ENCODE results near the gene FAM83C. TPM values are rescaled to one million over a fixed set of nuclear protein-coding genes. Genes with fewer than 3 reads are reported as not detected.

The FAM83C gene
- polyA plus RNA-seq, 2 of the 4 experiments (the other 2 are of a cell fraction): not detected

DNA sequence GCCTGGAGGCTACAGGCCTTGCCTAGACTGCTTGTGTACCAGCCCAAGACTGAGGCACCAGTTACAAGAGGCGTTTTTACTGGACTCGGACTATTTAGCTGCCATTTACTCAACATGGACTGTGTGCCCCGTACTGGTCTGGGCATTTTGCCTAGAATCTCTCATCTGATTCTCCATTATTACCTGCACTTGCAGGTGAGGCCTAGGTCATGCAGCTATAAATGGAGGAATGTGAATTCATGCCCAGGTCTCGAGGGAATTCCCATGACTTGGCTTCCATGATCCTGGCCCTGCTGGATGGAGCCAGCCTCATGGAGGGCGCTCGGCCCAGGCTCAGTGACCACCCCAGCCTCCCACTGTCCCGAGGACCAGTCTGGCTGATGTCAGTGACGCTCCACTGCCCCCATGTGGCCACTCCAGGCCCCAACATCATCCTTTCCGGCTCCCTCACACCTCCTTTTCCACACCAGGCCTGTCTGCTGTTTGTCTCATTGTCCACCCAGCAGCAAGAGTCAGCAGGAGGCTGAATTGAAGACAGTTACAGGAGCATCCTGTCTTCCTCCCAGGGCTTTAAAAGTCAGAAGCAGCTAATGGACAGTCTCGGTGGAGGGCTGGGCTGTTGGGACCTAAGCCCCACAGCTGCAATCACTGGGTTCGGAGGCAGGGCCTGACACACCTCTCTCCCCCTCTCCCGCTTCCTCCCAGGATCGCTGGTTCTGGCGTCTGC is 23.0 kb downstream of the FAM83C start (continued):
- TF ChIP-seq HEYL (CRISPR knock-in tag; IDR thresholded peaks at IDR 0.05) (no peak), ZC3H11A (IDR thresholded peaks at IDR 0.05) (no peak), ZFP36 (IDR thresholded peaks at IDR 0.05; ENCODE audit: borderline replicate concordance, partially characterized antibody) (no peak), RCOR1 (IDR thresholded peaks at IDR 0.05; ENCODE audit: low read depth, low read length) (no peak), HOXB5 (CRISPR knock-in tag; IDR thresholded peaks at IDR 0.05) (no peak), CTCF (IDR thresholded peaks at IDR 0.05) (peak; percentile 89), HDAC2 (IDR thresholded peaks at IDR 0.05) (no peak), SMC3 (IDR thresholded peaks at IDR 0.05) (peak; percentile 94), MAFK (IDR thresholded peaks at IDR 0.05; ENCODE audit: partially characterized antibody) (no peak), SREBF2 (IDR thresholded peaks at IDR 0.05) (no peak), FOSB (CRISPR knock-in tag; IDR thresholded peaks at IDR 0.05) (no peak), REST (IDR thresholded peaks at IDR 0.05) (no peak), ZNF302 (CRISPR knock-in tag; IDR thresholded peaks at IDR 0.05) (no peak), CBX8 (IDR thresholded peaks at IDR 0.05) (no peak), NPAS2 (CRISPR knock-in tag; IDR thresholded peaks at IDR 0.05; ENCODE audit: borderline replicate concordance) (no peak)
- TF ChIP-seq, protein P1, sequence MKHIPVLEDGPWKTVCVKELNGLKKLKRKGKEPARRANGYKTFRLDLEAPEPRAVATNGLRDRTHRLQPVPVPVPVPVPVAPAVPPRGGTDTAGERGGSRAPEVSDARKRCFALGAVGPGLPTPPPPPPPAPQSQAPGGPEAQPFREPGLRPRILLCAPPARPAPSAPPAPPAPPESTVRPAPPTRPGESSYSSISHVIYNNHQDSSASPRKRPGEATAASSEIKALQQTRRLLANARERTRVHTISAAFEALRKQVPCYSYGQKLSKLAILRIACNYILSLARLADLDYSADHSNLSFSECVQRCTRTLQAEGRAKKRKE (CRISPR knock-in tag; IDR thresholded peaks at IDR 0.05; ENCODE audit: low read depth): no peak

- ChIA-PET POLR2A (no interaction called here), CTCF (interaction anchor here (0.6 to 15.8 kb wide), 9 partner anchors 10 to 431 kb away, joined by 3 to 333 read pairs (median 14); partner anchors contain the start of genes ACSS2, EDEM2, GGT7 and MMP24OS)
- no peak for TF ChIP-seq MYC (IDR thresholded peaks at IDR 0.05; ENCODE audit: borderline replicate concordance, low read length)
- no peak for TF ChIP-seq ZNF302 (CRISPR knock-in tag; IDR thresholded peaks at IDR 0.05)
- TF ChIP-seq FOSL2 (IDR thresholded peaks at IDR 0.05): no peak
- TF ChIP-seq FOSL2 (CRISPR knock-in tag; IDR thresholded peaks at IDR 0.05): no peak
- no peak for TF ChIP-seq FOXS1 (CRISPR knock-in tag; IDR thresholded peaks at IDR 0.05)
- TF ChIP-seq RCOR1 (IDR thresholded peaks at IDR 0.05; ENCODE audit: low read depth, low read length): no peak
- TF ChIP-seq ZFP36 (IDR thresholded peaks at IDR 0.05; ENCODE audit: borderline replicate concordance, partially characterized antibody): no peak
- TF ChIP-seq POLR2AphosphoS2 (conservative IDR thresholded peaks at IDR 0.05; ENCODE audit: low read length): no peak
- no peak for TF ChIP-seq GATA3 (IDR thresholded peaks at IDR 0.05; ENCODE audit: borderline replicate concordance)
- TF ChIP-seq ZSCAN20 (CRISPR knock-in tag; IDR thresholded peaks at IDR 0.05): no peak
- no peak for TF ChIP-seq HOXB5 (CRISPR knock-in tag; IDR thresholded peaks at IDR 0.05)
- no peak for TF ChIP-seq RFX5 (IDR thresholded peaks at IDR 0.05)
- TF ChIP-seq NFE2L2 (conservative IDR thresholded peaks at IDR 0.05; ENCODE audit: low read length): no peak
- TF ChIP-seq, protein P2, sequence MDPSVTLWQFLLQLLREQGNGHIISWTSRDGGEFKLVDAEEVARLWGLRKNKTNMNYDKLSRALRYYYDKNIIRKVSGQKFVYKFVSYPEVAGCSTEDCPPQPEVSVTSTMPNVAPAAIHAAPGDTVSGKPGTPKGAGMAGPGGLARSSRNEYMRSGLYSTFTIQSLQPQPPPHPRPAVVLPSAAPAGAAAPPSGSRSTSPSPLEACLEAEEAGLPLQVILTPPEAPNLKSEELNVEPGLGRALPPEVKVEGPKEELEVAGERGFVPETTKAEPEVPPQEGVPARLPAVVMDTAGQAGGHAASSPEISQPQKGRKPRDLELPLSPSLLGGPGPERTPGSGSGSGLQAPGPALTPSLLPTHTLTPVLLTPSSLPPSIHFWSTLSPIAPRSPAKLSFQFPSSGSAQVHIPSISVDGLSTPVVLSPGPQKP (IDR thresholded peaks at IDR 0.05; ENCODE audit: low read depth, low read length): no peak
- TF ChIP-seq MAFK (IDR thresholded peaks at IDR 0.05; ENCODE audit: partially characterized antibody): no peak
- TF ChIP-seq NR3C1 (IDR thresholded peaks at IDR 0.05): no peak
- TF ChIP-seq EHF (CRISPR knock-in tag; IDR thresholded peaks at IDR 0.05): no peak
- TF ChIP-seq, protein P3, sequence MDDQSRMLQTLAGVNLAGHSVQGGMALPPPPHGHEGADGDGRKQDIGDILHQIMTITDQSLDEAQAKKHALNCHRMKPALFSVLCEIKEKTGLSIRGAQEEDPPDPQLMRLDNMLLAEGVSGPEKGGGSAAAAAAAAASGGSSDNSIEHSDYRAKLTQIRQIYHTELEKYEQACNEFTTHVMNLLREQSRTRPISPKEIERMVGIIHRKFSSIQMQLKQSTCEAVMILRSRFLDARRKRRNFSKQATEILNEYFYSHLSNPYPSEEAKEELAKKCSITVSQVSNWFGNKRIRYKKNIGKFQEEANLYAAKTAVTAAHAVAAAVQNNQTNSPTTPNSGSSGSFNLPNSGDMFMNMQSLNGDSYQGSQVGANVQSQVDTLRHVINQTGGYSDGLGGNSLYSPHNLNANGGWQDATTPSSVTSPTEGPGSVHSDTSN (IDR thresholded peaks at IDR 0.05): no peak
- TF ChIP-seq, protein P4, sequence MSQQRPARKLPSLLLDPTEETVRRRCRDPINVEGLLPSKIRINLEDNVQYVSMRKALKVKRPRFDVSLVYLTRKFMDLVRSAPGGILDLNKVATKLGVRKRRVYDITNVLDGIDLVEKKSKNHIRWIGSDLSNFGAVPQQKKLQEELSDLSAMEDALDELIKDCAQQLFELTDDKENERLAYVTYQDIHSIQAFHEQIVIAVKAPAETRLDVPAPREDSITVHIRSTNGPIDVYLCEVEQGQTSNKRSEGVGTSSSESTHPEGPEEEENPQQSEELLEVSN (IDR thresholded peaks at IDR 0.05; ENCODE audit: borderline replicate concordance, low read depth): no peak
- no peak for TF ChIP-seq EP300 (IDR thresholded peaks at IDR 0.05)
- FAIRE-seq: no peak
- H3K4me1 ChIP-seq: peaks cover 77% of the 10 kb centered on the region
- peak overlapping the region; percentile 97 to 100 for H3K27ac ChIP-seq
- no peak for DNase-seq (ENCODE audit: low read depth in 1 of 2, low spot score in 1 of 2)
- H3K4me2 ChIP-seq: peak overlapping the region; percentile 98; the same call in 2 of the 3 replicates
- no peaks in the 10 kb centered on the region for H3K9me3 ChIP-seq
- WGBS (ENCODE audit: missing lambda C conversion rate): 95% methylated on average over 12 of the region's 16 CpGs
- no peak for ATAC-seq
- H3K4me3 ChIP-seq: no peak overlapping the region
These were observed 25.1 kb downstream of the FAM83C start for GRCh38 chr20:35267092-35267491.

Measured in A549 (cell line).